ENCODE data around the gene CCR6.

The CCR6 gene

DNA sequence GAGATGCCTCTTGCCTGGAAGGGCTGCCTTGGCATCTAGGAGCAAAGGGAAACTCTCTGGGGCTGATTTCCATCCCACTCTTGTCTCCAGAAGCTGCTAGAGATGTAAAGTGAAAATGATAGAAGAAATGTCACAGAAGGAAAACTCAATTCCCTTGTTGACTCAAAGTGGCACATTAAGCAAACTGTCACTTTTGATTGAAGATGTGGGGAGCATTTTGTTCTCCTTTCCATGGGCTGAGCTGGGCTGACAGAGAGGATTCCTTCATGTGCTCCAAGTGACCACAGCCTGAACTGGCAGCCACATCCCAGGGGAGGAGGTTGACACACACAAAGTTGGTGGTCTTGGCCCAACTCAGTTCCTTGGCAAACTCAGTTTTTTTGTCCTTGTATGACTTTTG, 25.1 kb downstream of the CCR6 start:
- no peak for DNase-seq (ENCODE audit: low spot score)
- no peak overlapping the region for H3K27ac ChIP-seq
- H3K4me3 ChIP-seq = no peak overlapping the region
- TF ChIP-seq, protein P1, sequence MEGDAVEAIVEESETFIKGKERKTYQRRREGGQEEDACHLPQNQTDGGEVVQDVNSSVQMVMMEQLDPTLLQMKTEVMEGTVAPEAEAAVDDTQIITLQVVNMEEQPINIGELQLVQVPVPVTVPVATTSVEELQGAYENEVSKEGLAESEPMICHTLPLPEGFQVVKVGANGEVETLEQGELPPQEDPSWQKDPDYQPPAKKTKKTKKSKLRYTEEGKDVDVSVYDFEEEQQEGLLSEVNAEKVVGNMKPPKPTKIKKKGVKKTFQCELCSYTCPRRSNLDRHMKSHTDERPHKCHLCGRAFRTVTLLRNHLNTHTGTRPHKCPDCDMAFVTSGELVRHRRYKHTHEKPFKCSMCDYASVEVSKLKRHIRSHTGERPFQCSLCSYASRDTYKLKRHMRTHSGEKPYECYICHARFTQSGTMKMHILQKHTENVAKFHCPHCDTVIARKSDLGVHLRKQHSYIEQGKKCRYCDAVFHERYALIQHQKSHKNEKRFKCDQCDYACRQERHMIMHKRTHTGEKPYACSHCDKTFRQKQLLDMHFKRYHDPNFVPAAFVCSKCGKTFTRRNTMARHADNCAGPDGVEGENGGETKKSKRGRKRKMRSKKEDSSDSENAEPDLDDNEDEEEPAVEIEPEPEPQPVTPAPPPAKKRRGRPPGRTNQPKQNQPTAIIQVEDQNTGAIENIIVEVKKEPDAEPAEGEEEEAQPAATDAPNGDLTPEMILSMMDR (IDR thresholded peaks at IDR 0.05) = no peak

GRCh38 chr6:167148997-167149396, 26.1 kb downstream of the CCR6 start:
- Histone ChIP-seq H3K4me3 (no peak overlapping the region), H3K27ac (no peak overlapping the region)
- DNase-seq (ENCODE audit: low spot score) = no peak
- TF ChIP-seq, protein P1 (IDR thresholded peaks at IDR 0.05) = no peak

GRCh38 chr6:167150941-167151549, 28.1 kb downstream of the CCR6 start:
- TF ChIP-seq, protein P1 (IDR thresholded peaks at IDR 0.05) = no peak
- Histone ChIP-seq H3K4me3 (no peak overlapping the region), H3K27ac (no peak overlapping the region)
- no peak for DNase-seq (ENCODE audit: low spot score)

- DNase-seq (ENCODE audit: low spot score) = no peak
These were observed 28.8 kb downstream of the CCR6 start for GRCh38 chr6:167151648-167152047.

GRCh38 chr6:167152862-167153261, 30.0 kb downstream of the CCR6 start:
- no peak for DNase-seq (ENCODE audit: low spot score)
- TF ChIP-seq, protein P1 (IDR thresholded peaks at IDR 0.05) = no peak
- Histone ChIP-seq H3K27ac (no peak overlapping the region), H3K4me3 (peak overlapping the region; percentile 49)

More at GRCh38 chr6:167151648-167152047, 28.8 kb downstream of the CCR6 start:
- H3K27ac ChIP-seq = no peak overlapping the region
- H3K4me3 ChIP-seq = no peak overlapping the region
- TF ChIP-seq, protein P1 (IDR thresholded peaks at IDR 0.05) = no peak

DNA sequence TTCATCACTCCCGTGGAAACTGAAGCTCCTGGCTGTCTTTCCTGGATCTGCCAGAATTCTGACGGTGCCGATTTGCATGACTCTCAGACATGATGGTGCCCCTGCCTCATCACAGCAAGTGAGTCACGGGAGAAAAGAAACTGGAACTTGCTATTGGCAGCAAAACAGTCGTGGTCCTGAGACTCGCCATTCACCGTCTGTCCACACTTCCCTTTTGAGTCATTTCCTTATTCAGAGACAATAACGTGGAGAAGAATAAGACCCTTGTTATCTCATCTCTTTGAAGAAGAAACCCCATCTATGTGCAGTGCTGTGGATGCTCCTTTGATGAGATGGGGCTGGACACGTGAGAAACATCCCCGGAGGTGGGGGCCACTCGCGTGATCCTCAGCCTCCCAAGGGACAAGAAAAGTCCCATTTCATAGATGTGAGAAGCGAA, 30.6 kb downstream of the CCR6 start:
- Histone ChIP-seq H3K27ac (no peak overlapping the region), H3K4me3 (peak overlapping the region; percentile 49)
- TF ChIP-seq, protein P1 (IDR thresholded peaks at IDR 0.05) = no peak
- no peak for DNase-seq (ENCODE audit: low spot score)

DNA sequence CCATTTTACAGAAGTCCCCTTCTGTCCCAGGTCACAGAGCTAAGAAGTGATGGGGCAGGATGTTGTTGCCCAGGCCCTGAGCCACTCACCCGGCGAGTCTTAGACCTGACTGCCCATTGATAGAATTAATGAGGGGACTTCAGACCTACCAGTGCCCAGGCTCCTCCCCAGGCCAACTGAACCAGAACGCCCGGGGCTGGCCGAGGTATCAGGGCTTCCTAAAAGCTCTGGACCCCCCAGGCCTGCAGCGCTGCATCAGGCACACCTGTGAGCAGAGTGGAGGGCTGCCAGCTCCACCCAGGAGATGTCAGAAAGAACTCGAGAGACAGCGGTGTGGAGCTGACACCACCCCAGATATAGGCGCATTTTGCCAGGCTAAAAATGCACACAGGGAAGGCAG, 31.4 kb downstream of the CCR6 start:
- H3K27ac ChIP-seq = no peak overlapping the region
- DNase-seq (ENCODE audit: low spot score) = no peak
- no peak overlapping the region for H3K4me3 ChIP-seq
- TF ChIP-seq, protein P1 (IDR thresholded peaks at IDR 0.05) = no peak

All from coronary artery (tissue), 2 donors.